ENCODE data around the gene GIT2.

GIT2 gene

DNA sequence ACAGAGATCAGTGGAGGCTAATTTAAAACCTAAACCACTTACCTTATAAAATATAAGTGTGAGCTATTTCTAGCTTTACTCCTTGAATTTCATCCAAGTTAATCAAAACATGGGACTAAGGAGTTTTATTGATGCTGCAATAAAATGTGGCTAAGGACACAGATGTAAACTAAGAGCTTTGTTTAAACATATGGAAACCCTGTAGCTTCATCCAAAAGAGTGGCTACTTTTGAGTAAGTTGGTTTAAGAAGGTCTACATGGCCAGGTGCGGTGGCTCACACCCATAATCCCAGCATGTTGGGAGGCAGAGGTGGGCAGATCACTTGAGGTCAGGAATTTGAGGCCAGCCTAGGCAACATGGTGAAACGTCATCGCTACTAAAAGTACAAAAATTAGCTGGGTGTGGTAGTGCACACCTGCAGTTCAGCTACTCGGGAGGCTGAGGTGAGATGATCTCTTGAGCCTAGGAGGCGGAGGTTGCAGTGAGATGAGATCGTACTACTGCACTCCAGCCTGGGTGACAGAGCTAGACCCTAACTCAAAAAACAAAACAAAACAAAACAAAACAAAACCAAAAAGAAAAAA, 55.7 kb downstream of the GIT2 start:
- no peak overlapping the region for H3K27ac ChIP-seq
- TF ChIP-seq, protein P1, sequence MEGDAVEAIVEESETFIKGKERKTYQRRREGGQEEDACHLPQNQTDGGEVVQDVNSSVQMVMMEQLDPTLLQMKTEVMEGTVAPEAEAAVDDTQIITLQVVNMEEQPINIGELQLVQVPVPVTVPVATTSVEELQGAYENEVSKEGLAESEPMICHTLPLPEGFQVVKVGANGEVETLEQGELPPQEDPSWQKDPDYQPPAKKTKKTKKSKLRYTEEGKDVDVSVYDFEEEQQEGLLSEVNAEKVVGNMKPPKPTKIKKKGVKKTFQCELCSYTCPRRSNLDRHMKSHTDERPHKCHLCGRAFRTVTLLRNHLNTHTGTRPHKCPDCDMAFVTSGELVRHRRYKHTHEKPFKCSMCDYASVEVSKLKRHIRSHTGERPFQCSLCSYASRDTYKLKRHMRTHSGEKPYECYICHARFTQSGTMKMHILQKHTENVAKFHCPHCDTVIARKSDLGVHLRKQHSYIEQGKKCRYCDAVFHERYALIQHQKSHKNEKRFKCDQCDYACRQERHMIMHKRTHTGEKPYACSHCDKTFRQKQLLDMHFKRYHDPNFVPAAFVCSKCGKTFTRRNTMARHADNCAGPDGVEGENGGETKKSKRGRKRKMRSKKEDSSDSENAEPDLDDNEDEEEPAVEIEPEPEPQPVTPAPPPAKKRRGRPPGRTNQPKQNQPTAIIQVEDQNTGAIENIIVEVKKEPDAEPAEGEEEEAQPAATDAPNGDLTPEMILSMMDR (IDR thresholded peaks at IDR 0.05; ENCODE audit: low read depth, low read length, missing control alignments) = no peak
- no peaks in the 10 kb centered on the region for H3K27me3 ChIP-seq (replicated peaks)
- DNase-seq = no peak
- no peak overlapping the region for H3K4me3 ChIP-seq (ENCODE audit: low read depth, low read length)
- H3K36me3 ChIP-seq (replicated peaks) = peaks cover 22% of the 10 kb centered on the region
- in situ Hi-C loops (cut with HindIII; ENCODE audit: low pct_ligation_motif_present, low sequenced_read_pairs) = no loop called here

DNA sequence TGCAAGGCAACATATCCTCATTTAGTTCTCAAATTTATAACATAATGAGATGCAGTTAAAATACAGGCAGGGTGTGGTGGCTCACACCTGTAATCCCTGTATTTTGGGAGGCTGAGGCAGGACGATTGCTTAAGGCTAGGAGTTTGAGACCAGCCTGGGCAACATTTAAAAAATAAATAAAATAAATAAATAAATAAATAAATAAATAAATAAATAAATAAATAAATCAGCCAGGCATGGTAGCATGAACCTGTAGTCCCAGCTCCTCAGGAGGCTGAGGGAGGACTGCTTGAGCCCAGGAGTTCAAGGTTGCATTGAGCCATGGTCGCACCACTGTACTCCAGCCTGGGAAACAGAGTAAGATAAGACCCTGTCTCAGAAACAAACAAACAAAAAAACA, 56.7 kb downstream of the GIT2 start:
- H3K27me3 ChIP-seq (replicated peaks) = no peaks in the 10 kb centered on the region
- H3K4me3 ChIP-seq (ENCODE audit: low read depth, low read length) = no peak overlapping the region
- DNase-seq = no peak
- no peak overlapping the region for H3K27ac ChIP-seq
- TF ChIP-seq, protein P1 (IDR thresholded peaks at IDR 0.05; ENCODE audit: low read depth, low read length, missing control alignments) = no peak
- peaks cover 29% of the 10 kb centered on the region for H3K36me3 ChIP-seq (replicated peaks)
- in situ Hi-C loops (cut with HindIII; ENCODE audit: low pct_ligation_motif_present, low sequenced_read_pairs) = no loop called here

DNA sequence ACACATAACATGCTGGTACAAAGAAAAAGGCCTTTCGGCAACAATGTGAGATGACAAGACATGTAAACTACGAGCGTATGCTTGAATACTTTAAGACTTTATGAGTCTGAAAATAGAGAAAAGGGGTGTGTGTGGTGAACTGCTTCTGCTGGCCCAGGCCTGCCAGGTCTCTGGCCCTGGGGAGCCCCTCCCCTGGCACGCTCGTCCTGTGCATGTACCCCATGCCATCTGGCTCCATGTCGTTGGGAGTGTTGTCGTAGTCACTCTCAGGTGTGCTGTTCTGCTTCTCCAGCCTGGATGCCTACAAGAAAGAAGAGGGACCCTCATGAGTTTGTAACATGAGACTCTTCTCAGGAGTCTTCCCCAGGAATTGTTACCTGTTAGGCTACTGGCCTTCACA, 57.2 kb downstream of the GIT2 start:
- no peak for DNase-seq
- no peaks in the 10 kb centered on the region for H3K27me3 ChIP-seq (replicated peaks)
- TF ChIP-seq, protein P1 (IDR thresholded peaks at IDR 0.05; ENCODE audit: low read depth, low read length, missing control alignments) = no peak
- H3K36me3 ChIP-seq (replicated peaks) = peaks cover 29% of the 10 kb centered on the region
- H3K4me3 ChIP-seq (ENCODE audit: low read depth, low read length) = no peak overlapping the region
- no peak overlapping the region for H3K27ac ChIP-seq
- in situ Hi-C loops (cut with HindIII; ENCODE audit: low pct_ligation_motif_present, low sequenced_read_pairs) = no loop called here

DNA sequence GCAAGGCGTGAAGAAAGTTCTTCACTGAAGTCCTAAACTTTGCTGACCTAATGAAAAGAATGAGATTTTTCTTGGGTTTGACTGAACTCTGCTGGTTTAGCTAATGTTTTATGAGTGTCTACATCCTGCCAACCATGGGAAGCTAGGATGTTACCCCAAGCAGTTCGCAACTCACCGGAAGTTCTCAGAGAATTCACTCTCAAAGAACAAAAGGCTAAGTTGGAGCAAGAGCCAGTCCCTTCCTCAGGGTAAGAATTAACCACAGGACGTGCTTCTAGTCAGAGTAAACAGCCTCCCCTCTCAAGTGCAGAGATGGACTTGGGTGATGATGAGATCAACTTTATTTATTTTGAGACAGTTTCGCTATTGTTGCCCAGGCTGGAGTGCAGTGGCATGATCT, 58.8 kb downstream of the GIT2 start:
- Histone ChIP-seq H3K27me3 (replicated peaks) (no peaks in the 10 kb centered on the region), H3K27ac (peak overlapping the region; percentile 40), H3K36me3 (replicated peaks) (peaks cover 40% of the 10 kb centered on the region), H3K4me3 (ENCODE audit: low read depth, low read length) (no peak overlapping the region)
- TF ChIP-seq, protein P1 (IDR thresholded peaks at IDR 0.05; ENCODE audit: low read depth, low read length, missing control alignments) = no peak
- in situ Hi-C loops (cut with HindIII; ENCODE audit: low pct_ligation_motif_present, low sequenced_read_pairs) = no loop called here
- DNase-seq = peak; percentile 46

DNA sequence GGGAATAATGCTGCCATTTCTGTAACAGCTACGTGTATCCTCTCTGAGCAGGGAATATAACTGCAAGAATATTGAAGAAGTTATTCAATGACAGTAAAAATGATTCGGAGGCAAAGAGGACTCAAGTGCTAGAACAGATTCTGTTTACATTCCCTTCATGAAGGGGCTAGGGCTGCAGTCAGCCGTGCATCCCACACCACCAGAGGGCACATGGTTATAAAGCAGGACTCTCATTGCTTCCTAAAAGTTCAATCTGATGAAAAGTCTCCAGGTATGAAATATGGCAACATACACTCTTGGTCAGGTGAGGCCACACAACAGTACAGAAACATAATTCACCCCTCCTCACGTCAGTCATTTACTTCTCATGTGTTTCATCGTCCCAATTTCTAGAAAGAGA, 62.1 kb downstream of the GIT2 start:
- in situ Hi-C loops (cut with HindIII; ENCODE audit: low pct_ligation_motif_present, low sequenced_read_pairs) = no loop called here
- TF ChIP-seq, protein P1 (IDR thresholded peaks at IDR 0.05; ENCODE audit: low read depth, low read length, missing control alignments) = peak; percentile 77
- DNase-seq = no peak
- Histone ChIP-seq H3K36me3 (replicated peaks) (peaks cover 56% of the 10 kb centered on the region), H3K27ac (no peak overlapping the region), H3K4me3 (ENCODE audit: low read depth, low read length) (no peak overlapping the region), H3K27me3 (replicated peaks) (no peaks in the 10 kb centered on the region)

DNA sequence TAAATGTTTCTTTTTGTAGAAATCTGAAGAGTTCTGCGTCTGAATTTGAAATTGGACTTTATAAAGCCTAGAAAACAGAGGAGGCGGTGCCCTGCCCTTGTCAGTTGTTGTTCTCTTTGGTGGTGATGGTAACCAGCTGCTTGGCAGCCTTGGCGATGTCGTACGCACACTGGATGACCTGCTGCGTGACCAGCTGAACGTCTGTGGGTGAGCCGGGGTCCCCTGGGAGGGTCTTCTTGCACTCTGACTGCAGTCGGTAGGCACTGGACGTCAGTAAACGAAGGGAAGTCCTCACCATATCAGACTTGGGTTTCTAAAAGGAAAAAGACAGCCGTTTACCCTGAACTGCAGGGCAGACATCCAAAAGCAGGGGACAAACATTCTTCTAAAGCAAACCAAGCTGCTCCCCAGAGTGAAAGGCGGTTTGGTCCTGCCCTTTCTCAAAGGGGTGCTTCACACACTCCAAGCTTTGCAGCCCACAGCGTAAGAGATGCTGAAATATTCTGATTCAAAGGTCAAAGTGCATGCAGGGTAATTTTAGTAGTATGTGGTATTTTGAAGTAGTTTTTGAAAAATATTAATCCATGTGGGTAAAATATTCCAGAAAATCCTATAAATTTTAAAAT, 63.2 kb downstream of the GIT2 start:
- H3K27me3 ChIP-seq (replicated peaks) = no peaks in the 10 kb centered on the region
- DNase-seq = no peak
- in situ Hi-C loops (cut with HindIII; ENCODE audit: low pct_ligation_motif_present, low sequenced_read_pairs) = no loop called here
- TF ChIP-seq, protein P1 (IDR thresholded peaks at IDR 0.05; ENCODE audit: low read depth, low read length, missing control alignments) = no peak
- H3K27ac ChIP-seq = no peak overlapping the region
- H3K36me3 ChIP-seq (replicated peaks) = peaks cover 45% of the 10 kb centered on the region
- H3K4me3 ChIP-seq (ENCODE audit: low read depth, low read length) = no peak overlapping the region
